Neural crest cell (in vitro differentiated cells): ENCODE data around the gene ULK4. TPM values are rescaled to one million over a fixed set of nuclear protein-coding genes. Genes with fewer than 3 reads are reported as not detected.
"Not testable (repeated sequence)": the region's sequence is repeated elsewhere in the genome, so short reads cannot be mapped to it uniquely, and the experiment has no call there.

ENCODE experiments used
- DNase-seq: peaks from one replicate; pipeline ENCODE4 v3.0.0; 2021; ENCODE audit warnings: low read depth, mixed read lengths, low spot score
- H3K27ac Mint-ChIP-seq: one replicate; pipeline ENCODE4 v1.8.0; 2021; ENCODE audit warnings: mild to moderate bottlenecking, mixed read lengths; ENCODE audit not compliant: unreplicated experiment
- H3K27me3 Mint-ChIP-seq: 2 replicates; pipeline ENCODE4 v1.8.0; 2021; ENCODE audit warnings: low read depth, mild to moderate bottlenecking, mixed read lengths
- H3K36me3 Mint-ChIP-seq: 2 replicates; pipeline ENCODE4 v1.8.0; 2021; ENCODE audit warnings: low read depth, mild to moderate bottlenecking, mixed read lengths
- H3K4me1 Mint-ChIP-seq: 2 replicates; pipeline ENCODE4 v1.8.0; 2021; ENCODE audit warnings: mixed read lengths
- H3K4me3 Mint-ChIP-seq: one replicate; pipeline ENCODE4 v1.8.0; 2021; ENCODE audit warnings: mild to moderate bottlenecking, mixed read lengths
- H3K9me3 Mint-ChIP-seq: 2 replicates; pipeline ENCODE4 v1.8.0; 2021; ENCODE audit warnings: mixed read lengths
- total RNA-seq: library from RNA; stranded (reverse); gene quantifications from 2 replicates; pipeline ENCODE4 v1.2.1, GENCODE V29; 2021
- TF ChIP-seq, protein P1 (sequence below): fragments of 200-600 bp; sonication (generic); conservative IDR thresholded peaks from 2 replicates; pipeline ENCODE4 v1.5.0; 2021; ENCODE audit warnings: antibody characterized with exemption, mild to moderate bottlenecking

ULK4 gene
- total RNA-seq, 1 donor from 2014 or later = 10.2 TPM

DNA sequence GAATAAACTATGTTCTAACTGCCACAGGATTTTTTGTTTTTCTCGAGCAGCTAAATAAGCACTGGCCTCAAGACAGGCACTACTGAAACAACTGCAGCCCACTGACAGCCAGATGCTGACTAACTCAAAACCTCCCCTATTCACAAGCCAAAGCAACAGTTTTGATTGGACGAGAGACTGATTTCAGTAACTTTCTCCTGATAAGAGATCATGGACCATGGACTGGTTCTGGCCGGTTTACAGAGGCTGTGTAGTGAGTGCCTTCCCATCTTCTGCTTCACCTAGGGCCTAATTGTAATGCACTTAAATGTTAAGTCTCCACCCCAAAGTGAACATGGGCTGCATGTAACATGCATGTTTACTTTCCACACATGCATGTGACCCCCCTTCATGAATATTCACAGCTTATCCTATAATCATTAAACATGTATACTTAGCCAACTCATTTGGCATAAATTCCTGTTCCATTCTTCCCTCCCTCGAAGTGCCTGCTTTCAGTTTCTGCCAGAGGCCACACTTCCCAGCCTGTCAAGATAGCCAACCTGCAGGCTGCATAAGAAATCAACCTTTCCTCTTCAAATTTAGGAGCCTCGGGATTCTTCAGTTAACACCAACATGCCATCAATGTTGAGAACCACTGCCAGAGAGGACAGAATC lies 108.2 kb downstream of the ULK4 start:
- TF ChIP-seq, protein P1, sequence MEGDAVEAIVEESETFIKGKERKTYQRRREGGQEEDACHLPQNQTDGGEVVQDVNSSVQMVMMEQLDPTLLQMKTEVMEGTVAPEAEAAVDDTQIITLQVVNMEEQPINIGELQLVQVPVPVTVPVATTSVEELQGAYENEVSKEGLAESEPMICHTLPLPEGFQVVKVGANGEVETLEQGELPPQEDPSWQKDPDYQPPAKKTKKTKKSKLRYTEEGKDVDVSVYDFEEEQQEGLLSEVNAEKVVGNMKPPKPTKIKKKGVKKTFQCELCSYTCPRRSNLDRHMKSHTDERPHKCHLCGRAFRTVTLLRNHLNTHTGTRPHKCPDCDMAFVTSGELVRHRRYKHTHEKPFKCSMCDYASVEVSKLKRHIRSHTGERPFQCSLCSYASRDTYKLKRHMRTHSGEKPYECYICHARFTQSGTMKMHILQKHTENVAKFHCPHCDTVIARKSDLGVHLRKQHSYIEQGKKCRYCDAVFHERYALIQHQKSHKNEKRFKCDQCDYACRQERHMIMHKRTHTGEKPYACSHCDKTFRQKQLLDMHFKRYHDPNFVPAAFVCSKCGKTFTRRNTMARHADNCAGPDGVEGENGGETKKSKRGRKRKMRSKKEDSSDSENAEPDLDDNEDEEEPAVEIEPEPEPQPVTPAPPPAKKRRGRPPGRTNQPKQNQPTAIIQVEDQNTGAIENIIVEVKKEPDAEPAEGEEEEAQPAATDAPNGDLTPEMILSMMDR = no peak
- Mint-ChIP-seq H3K4me1 (no peaks in the 10 kb centered on the region), H3K27ac (no peak overlapping the region), H3K27me3 (no peaks in the 10 kb centered on the region), H3K36me3 (peaks cover 2% of the 10 kb centered on the region), H3K4me3 (no peak overlapping the region), H3K9me3 (peaks cover under 1% of the 10 kb centered on the region)
- DNase-seq = no peak

DNA sequence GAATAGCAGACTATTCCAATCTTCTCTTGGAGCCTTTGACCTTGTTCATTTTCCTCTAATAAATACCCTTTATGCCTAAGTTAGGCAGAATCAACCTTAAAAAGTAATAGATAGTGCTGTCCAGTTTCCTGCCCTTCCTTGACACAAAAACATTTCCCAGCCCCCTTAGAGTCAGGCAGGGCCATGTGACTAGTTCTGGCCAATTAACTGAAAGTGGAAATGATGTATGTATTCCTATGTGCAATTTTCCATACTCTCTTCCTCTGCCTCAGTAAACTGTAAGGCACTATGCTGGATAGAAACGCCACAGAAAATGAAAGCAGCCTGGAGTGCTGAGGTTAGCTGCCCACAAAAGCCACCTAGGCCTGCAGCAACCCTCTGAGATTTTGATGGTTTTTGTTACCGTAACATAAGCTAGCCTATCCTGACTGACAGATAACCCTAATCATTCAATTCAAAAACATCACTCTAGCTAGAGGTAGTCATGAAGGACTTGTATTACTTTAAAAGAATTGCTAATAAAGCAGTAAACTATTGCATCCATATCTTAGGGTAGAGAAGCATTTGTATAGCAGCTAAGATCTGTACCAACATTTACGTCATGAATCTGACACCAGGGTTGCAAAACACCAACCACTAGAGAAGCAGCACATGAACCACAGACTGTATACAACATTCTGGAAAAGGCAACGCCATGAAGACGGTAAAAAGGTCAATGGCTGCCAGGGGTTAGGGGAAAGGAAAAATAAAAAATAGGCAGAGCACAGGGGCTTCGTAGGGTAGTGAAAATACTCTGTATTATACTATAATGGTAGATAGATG lies 112.9 kb downstream of the ULK4 start:
- Mint-ChIP-seq H3K4me3 (no peak overlapping the region), H3K27me3 (no peaks in the 10 kb centered on the region), H3K9me3 (no peaks in the 10 kb centered on the region), H3K4me1 (no peaks in the 10 kb centered on the region), H3K27ac (no peak overlapping the region), H3K36me3 (no peaks in the 10 kb centered on the region)
- DNase-seq = no peak
- TF ChIP-seq, protein P1 = no peak

GRCh38 chr3:41847679-41848078 lies 114.2 kb downstream of the ULK4 start:
- Mint-ChIP-seq H3K4me1 (no peaks in the 10 kb centered on the region), H3K9me3 (peaks cover 4% of the 10 kb centered on the region), H3K27me3 (no peaks in the 10 kb centered on the region), H3K36me3 (peaks cover 10% of the 10 kb centered on the region), H3K27ac (no peak overlapping the region), H3K4me3 (no peak overlapping the region)
- TF ChIP-seq, protein P1 = no peak
- DNase-seq = no peak

DNA sequence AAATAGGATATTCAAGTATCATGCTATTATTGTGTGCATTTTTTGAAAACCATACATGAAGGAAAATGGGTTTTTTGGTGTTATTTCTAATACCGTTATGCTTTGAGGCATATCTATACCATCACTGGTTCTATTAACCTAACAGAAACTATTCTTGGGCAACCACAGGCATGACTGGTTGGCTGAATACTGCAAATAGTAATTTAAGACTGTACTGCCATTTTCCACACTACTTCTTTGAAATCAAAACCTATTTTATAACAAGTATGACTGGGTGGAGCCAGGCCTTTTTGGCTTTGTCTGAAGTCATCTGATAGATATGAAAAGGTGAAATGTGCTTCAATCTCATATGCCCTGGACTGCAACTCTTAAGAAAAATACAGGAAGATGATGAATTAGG lies 115.1 kb downstream of the ULK4 start:
- Mint-ChIP-seq H3K27ac (no peak overlapping the region), H3K4me1 (no peaks in the 10 kb centered on the region), H3K4me3 (no peak overlapping the region), H3K9me3 (peaks cover 9% of the 10 kb centered on the region), H3K27me3 (no peaks in the 10 kb centered on the region), H3K36me3 (peaks cover 17% of the 10 kb centered on the region)
- DNase-seq = no peak
- TF ChIP-seq, protein P1 = no peak

- Mint-ChIP-seq H3K4me3 (no peak overlapping the region), H3K9me3 (peaks cover 9% of the 10 kb centered on the region), H3K27ac (no peak overlapping the region), H3K36me3 (peaks cover 22% of the 10 kb centered on the region), H3K4me1 (no peaks in the 10 kb centered on the region), H3K27me3 (no peaks in the 10 kb centered on the region)
- DNase-seq = no peak
- TF ChIP-seq, protein P1 = no peak
These were observed 116.1 kb downstream of the ULK4 start for GRCh38 chr3:41845826-41846225.

- H3K4me3 Mint-ChIP-seq, H3K27me3 Mint-ChIP-seq, DNase-seq, H3K9me3 Mint-ChIP-seq, H3K4me1 Mint-ChIP-seq, H3K27ac Mint-ChIP-seq: not testable (repeated sequence)
- H3K36me3 Mint-ChIP-seq = peaks cover 26% of the 10 kb centered on the region
These were observed 117.6 kb downstream of the ULK4 start for GRCh38 chr3:41844256-41844655.

- DNase-seq, H3K4me3 Mint-ChIP-seq, H3K27me3 Mint-ChIP-seq, H3K9me3 Mint-ChIP-seq, H3K4me1 Mint-ChIP-seq, H3K27ac Mint-ChIP-seq: not testable (repeated sequence)
- H3K36me3 Mint-ChIP-seq = peaks cover 28% of the 10 kb centered on the region
These were observed 120.8 kb downstream of the ULK4 start for GRCh38 chr3:41840936-41841668.
